ENCODE results near the gene PITX3. TPM values are rescaled to one million over a fixed set of nuclear protein-coding genes. Genes with fewer than 3 reads are reported as not detected.

The PITX3 gene
- polyA plus RNA-seq, 3 donors, result not detected

- H3K36me3 Mint-ChIP-seq, result peaks cover 47 to 60% of the 10 kb centered on the region in 2 donors
- intact Hi-C loops (cut with micrococcal nuclease), result no loop called here
- H3K79me2 ChIP-seq (ENCODE audit: insufficient read depth, low read length), result peaks cover 73% of the 10 kb centered on the region
Observed at GRCh38 chr10:102268375-102268888, 27.1 kb upstream of the PITX3 start.

GRCh38 chr10:102267748-102268147 is 26.4 kb upstream of the PITX3 start:
- H3K27ac ChIP-seq (ENCODE audit: low read depth in 1 of 2, low read length in 2 of 2), result no peak overlapping the region
- H3K4me3 ChIP-seq (replicated peaks in 1 of 3; ENCODE audit: low read depth in 2 of 3, low read length in 3 of 3), result no peak overlapping the region
- peaks cover 74% of the 10 kb centered on the region for H3K79me2 ChIP-seq (ENCODE audit: insufficient read depth, low read length)
- Mint-ChIP-seq H3K27ac (peak overlapping the region in 1 of 7 donors; percentile 20), H3K27me3 (ENCODE audit: low read depth in 3 of 3) (no peaks in the 10 kb centered on the region), H3K9me3 (no peaks in the 10 kb centered on the region), H3K36me3 (peaks cover 51 to 65% of the 10 kb centered on the region in 2 donors), H3K4me1 (peaks cover 12% of the 10 kb centered on the region), H3K4me3 (no peak overlapping the region)
- H2AFZ ChIP-seq (ENCODE audit: insufficient read depth, low read depth, low read length, poor library complexity, severe bottlenecking), result no peak overlapping the region
- no peaks in the 10 kb centered on the region for H3K4me1 ChIP-seq (ENCODE audit: control insufficient read depth in 1 of 2, insufficient read depth in 2 of 2, low read length in 2 of 2)
- H4K20me1 ChIP-seq (ENCODE audit: insufficient read depth, low read length), result peaks cover 91% of the 10 kb centered on the region
- H3K27me3 ChIP-seq (ENCODE audit: control insufficient read depth in 2 of 2, insufficient read depth in 2 of 2, low read length in 2 of 2), result no peaks in the 10 kb centered on the region
- no peaks in the 10 kb centered on the region for H3K9me3 ChIP-seq (replicated peaks in 1 of 2; ENCODE audit: control insufficient read depth in 1 of 2, insufficient read depth in 1 of 2, low read length in 2 of 2)
- no peak for TF ChIP-seq CTCF (IDR thresholded peaks at IDR 0.05)
- DNase-seq, result no peak
- peaks cover 16 to 79% of the 10 kb centered on the region in 2 donors for H3K36me3 ChIP-seq (replicated peaks in 1 of 2; ENCODE audit: control insufficient read depth in 1 of 2, insufficient read depth in 2 of 2, low read length in 2 of 2)
- no peak overlapping the region for H3K4me2 ChIP-seq (replicated peaks; ENCODE audit: extremely low read depth, low read length, poor library complexity, severe bottlenecking)
- intact Hi-C loops (cut with micrococcal nuclease), result loop anchor here in 1 of 2 donors (2.0 kb wide), 1 partner anchor 69 kb away; no protein-coding TSS in a partner anchor
- H3K9ac ChIP-seq (ENCODE audit: insufficient read depth, low read length, poor library complexity, severe bottlenecking), result no peak overlapping the region

More at GRCh38 chr10:102268375-102268888, 27.1 kb upstream of the PITX3 start:
- peaks cover 12% of the 10 kb centered on the region for H3K4me1 Mint-ChIP-seq
- DNase-seq, result no peak
- no peaks in the 10 kb centered on the region for H3K4me1 ChIP-seq (ENCODE audit: control insufficient read depth in 1 of 2, insufficient read depth in 2 of 2, low read length in 2 of 2)
- no peaks in the 10 kb centered on the region for H3K9me3 ChIP-seq (replicated peaks in 1 of 2; ENCODE audit: control insufficient read depth in 1 of 2, insufficient read depth in 1 of 2, low read length in 2 of 2)
- no peak overlapping the region for H2AFZ ChIP-seq (ENCODE audit: insufficient read depth, low read depth, low read length, poor library complexity, severe bottlenecking)
- no peaks in the 10 kb centered on the region for H3K27me3 ChIP-seq (ENCODE audit: control insufficient read depth in 2 of 2, insufficient read depth in 2 of 2, low read length in 2 of 2)
- no peak overlapping the region for H3K9ac ChIP-seq (ENCODE audit: insufficient read depth, low read length, poor library complexity, severe bottlenecking)
- no peak overlapping the region for H3K27ac ChIP-seq (ENCODE audit: low read depth in 1 of 2, low read length in 2 of 2)
- no peak overlapping the region for H3K27ac Mint-ChIP-seq
- H3K36me3 ChIP-seq (replicated peaks in 1 of 2; ENCODE audit: control insufficient read depth in 1 of 2, insufficient read depth in 2 of 2, low read length in 2 of 2), result peaks cover 11 to 75% of the 10 kb centered on the region in 2 donors
- no peaks in the 10 kb centered on the region for H3K27me3 Mint-ChIP-seq (ENCODE audit: low read depth in 3 of 3)
- no peaks in the 10 kb centered on the region for H3K9me3 Mint-ChIP-seq
- peaks cover 90% of the 10 kb centered on the region for H4K20me1 ChIP-seq (ENCODE audit: insufficient read depth, low read length)
- H3K4me3 Mint-ChIP-seq, result no peak overlapping the region
- H3K4me3 ChIP-seq (replicated peaks in 1 of 3; ENCODE audit: low read depth in 2 of 3, low read length in 3 of 3), result no peak overlapping the region
- no peak for TF ChIP-seq CTCF (IDR thresholded peaks at IDR 0.05)
- no peak overlapping the region for H3K4me2 ChIP-seq (replicated peaks; ENCODE audit: extremely low read depth, low read length, poor library complexity, severe bottlenecking)

All from CD14-positive monocyte (primary cell).